T-helper 9 cell (primary cell): ENCODE data around the gene ARF4.
A peak's percentile ranks its signal among the peaks of the same experiment; 100 is the strongest.

Experiments
- DNase-seq: peaks from one replicate; pipeline ENCODE4 v3.0.0-alpha.2; 2020

ARF4 gene

DNA sequence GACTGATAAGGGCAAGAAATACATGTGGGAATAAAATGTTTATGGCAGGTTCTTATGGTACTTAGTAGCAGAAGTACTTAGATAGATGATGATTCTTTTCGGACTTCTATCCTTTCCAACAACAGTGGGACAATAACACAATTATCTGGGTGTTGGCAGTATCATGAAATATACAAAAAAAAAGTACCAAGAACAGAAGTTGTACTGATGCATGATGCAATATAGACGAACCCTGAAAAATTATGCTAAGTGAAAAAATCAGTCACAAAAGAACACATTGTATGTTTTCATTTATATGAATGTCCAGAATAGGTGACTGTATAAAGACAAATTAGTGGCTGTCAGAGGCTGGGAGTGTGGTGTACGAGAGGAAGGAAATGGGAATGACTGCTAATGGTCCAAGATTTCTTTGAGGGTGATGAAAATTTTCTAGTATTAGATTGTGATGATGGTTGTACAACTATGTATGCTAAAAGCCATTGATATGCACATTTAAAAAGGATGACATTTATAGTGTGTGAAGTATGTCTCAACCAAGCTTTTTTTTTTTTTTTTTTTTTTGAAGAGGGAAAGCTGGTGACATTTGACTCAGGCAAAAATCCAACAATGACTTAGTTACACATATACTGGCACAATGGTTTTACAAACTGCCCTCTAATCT lies 21.0 kb downstream of the ARF4 start:
- DNase-seq: no peak

DNA sequence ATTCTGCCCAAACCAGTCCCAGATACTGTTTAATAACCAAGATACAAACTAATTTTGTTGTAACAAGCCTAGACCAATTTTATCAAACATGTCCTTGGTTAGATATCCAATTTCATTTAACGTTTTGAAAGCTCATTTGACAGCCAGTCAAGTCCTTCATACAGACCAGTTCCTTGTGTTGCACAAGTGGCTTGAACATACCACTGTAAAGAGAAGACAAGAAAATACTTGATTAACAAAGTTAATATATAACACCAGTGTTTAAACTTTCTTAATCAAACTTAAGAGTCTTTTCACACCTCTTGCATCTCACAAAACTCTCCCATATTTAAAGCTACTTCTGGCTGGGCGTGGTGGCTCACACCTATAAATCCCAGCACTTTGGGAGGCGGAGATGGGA lies 25.0 kb downstream of the ARF4 start:
- no peak for DNase-seq

DNA sequence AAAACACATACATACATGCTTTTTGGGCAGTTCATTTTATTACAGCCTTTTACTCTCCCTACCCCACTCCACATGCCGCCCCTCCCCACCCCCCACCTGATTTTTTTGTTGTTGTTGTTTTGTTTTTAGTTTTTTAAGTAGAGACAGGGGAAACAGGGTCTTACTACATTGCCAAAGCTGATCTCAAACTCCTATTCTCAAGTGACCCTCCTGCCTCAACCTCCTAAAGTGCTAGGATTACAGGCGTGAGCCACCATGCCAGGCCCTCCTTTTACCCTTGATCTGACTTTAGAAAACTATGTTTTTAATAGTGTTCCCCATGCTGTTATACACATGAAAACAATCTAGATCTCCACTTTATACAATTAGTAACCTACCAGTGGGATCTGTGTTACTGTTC lies 26.3 kb downstream of the ARF4 start:
- DNase-seq: no peak

DNA sequence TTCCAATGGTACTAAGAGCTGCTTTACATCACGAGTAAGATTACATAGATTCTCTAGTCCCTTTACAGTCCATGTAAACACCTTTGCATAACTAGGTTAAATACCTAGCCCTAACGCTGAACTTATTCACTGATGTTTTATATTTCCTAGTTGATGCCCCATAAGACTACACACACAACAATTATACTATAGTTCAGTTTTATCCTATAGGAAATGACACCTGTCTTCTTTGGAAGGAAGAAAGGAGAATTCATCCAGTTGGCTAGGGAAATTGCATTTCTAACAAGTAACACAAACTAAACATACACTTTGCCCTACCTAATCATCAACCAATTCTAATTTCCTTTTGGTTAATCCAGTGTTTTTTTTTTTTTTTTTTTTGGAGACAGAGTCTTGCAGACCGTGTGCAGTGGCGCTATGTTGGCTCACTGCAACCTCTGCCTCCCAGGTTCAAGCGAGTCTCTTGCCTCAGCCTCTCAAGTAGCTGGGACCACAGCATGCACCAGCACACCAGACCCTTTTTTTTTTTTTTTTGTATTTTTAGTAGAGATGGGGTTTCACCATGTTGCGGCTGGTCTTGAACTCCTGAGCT lies 27.2 kb downstream of the ARF4 start:
- DNase-seq: no peak

DNA sequence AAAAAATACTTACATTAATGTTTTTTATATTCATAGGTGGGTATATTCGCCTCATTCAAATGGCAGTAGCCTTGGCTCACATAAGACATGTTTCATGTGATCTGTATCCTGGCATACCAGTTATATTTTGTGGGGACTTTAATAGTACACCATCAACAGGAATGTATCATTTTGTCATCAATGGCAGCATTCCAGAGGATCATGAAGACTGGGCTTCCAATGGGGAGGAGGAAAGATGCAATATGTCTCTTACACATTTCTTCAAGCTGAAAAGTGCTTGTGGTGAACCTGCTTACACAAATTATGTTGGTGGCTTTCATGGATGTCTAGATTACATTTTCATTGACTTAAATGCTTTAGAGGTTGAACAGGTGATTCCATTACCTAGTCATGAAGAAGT lies 37.6 kb downstream of the ARF4 start:
- no peak for DNase-seq

DNA sequence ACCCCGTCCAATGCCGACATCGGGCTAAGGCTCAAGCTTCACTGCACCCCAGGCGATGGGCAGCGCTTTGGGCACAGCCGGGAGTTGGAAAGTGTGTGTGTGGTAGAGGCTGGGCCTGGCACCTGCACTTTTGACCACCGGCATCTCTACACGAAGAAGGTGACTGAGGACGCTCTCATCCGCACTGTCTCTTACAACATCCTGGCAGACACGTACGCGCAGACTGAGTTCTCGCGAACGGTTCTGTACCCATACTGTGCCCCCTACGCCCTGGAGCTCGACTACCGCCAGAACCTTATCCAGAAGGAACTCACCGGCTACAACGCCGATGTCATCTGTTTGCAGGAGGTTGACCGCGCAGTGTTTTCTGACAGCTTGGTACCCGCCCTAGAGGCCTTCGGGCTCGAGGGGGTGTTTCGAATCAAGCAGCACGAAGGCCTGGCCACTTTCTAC lies 40.0 kb downstream of the ARF4 start:
- DNase-seq: peak; percentile 8

DNA sequence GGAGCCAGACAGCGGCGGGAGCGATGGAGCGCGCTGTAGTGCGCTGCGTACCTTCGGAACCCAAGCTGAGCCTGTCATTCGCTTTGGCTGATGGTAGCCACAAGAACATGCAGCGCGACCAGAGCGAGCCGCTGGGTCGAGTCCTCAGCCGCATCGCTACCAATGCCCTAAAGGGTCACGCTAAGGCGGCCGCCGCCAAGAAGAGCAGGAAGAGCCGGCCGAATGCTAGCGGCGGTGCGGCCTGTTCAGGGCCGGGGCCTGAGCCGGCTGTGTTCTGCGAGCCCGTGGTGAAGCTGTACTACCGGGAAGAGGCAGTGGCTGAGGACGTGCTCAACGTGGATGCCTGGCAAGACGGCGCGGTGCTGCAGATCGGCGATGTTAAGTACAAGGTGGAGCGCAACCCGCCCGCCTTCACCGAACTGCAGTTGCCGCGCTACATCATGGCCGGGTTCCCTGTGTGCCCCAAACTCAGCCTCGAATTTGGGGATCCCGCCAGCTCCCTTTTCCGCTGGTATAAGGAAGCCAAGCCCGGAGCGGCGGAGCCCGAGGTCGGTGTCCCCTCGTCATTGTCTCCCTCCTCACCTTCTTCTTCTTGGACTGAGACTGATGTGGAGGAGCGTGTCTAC lies 40.6 kb downstream of the ARF4 start:
- DNase-seq: peak; percentile 22

DNA sequence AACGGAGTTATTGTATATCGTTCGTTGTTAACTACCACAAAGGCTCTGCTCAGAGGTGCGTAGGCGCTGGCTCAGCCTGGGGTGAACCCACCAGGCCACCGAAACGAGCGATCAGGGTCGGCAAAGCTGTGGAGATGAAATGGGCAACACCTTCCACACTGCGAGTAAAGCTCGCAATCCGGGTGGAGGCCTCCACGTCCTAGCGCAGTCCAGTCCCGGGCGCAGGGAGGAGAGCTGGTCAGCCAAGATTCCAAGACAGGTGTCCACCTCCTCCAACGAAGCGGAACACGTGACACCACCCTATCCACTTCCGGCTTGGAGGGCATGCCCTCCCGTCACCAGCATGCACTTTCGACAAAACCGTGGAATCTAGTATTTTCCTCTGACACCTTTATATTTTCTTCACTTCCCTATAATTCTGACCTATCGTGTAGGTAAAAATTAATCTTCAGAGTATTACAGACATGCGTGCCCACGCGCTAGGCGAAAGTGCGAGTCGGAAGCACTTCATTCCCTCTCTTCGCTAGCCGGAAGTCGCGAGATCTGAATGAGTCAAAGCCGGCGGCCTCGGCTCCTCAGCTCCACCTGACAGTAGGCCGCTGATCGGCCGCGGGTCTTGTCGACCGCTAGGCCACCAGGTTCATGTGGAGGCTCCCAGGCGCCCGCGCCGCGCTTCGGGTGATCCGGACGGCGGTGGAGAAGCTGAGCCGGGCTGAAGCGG lies 41.2 kb downstream of the ARF4 start, which contains the start of gene PDE12:
Gene PDE12 (plus strand): TSS at position 537 of the 721 bp plus-strand sequence. CDS start 106 bp downstream, at position 643.
- DNase-seq: peak; percentile 67

DNA sequence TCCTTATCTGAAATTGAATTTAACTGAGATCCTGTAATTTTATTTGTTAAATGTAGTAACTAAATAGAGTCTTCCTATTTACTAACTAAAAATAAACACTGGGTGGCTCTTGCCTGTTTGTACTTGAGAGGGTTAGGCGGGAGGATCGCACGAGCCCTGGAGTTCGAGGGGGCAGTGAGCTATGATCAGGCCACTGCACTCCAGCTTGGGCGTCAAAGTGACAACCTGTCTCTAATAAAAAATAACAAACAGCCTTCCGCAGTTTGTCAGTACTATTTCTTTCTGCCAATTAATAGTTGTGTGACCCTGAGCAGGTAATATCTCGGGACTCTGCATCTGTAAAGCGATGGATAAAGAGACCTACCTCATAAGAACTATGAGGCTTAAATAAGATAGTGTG lies 41.8 kb downstream of the ARF4 start:
- DNase-seq: no peak

DNA sequence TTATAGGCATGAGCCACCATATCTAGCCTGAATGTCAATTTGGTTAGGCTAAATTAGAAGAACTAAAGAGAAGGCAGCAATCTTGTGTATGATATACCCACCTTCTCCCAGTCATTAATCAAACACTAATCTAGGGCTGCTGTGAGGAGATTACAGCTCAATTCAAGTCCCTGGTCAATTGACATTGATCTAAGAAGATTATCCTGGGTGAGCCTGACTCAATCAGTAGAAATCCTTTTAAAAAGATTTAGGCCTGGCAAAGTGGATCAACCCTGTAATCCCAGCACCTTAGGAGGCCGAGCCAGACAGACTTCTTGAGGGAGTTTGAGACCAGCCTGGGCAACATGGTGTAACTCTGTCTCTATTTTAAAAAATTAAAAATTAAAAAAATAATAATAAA lies 50.5 kb downstream of the ARF4 start:
- DNase-seq: no peak

DNA sequence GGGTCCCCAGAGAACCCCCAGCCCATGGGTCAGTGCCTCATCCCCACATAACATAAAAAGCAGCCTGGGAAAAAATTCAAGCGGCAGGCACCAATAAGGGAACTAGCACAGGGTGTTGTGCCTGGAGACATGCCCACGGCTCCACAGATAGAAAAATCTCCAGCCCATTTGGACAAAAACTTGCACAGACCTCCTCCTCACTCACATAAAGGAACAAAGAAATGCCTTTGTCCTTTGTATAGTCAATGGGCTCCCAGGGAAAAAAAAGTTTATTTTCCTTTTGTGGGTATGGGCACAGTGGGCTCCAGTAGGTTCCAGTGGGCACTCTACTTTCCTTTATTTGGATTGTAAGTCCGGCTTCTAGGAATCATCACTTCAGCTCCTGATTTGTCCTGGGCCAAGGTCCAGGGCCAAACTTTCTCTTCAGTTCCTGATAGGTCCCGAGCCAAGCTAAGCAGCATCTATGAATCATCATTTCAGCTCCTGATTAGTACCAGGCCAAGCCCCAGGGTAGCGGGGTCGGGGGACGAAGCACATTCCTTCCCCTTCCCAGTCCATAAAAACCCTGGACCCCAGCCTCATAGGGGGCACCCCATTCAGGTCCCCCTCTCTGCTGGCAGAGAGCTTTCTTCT lies 51.4 kb downstream of the ARF4 start:
- no peak for DNase-seq

DNA sequence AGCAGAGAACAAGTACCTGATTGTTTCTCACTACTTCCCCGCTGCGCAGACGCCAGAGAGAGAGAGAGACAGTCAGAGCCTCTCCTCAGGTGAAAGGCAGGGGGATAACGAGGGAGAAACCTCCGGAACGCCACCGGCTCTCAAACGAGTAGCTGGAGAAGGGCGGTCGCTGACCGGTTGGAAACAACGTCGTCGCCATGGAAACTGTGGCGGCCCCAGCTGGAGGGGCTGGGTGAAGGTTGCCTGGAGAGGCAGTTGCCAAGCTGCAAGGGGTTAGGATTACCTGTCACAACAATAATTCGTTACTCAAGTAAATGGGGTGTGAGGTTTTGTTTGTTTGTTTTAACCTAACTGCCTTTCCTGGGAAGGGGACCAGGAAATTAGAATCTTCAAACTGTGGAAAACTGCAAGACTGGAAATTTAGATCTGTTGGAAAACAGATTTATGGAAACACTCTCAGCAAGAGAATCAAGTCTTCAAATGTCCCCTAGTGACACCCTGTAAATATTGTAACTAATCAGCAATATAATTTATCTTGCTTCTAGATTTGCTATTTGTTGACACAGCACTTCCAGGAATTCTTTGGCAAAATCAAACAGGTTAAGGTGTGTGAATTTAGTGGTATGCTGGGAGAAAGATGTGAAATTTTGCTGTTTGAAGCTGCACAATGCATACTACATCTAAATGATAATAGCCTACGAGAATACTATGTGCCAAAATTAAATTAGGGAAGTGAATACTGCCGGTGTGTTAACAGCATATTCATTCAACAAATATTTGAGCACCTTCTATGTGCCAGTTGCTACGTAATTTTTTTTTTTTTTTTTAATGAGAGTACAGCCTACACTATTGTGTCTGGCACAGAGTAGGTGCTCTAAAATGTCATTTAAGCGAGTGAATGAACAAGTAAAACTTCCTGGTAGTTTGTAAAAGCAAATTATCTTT lies 52.7 kb downstream of the ARF4 start, which contains the start of gene DNAH12:
Gene DNAH12 (minus strand): TSS at position 164 of the 945 bp plus-strand sequence. CDS start 1,474 bp downstream, outside the sequence.
- DNase-seq: no peak

DNA sequence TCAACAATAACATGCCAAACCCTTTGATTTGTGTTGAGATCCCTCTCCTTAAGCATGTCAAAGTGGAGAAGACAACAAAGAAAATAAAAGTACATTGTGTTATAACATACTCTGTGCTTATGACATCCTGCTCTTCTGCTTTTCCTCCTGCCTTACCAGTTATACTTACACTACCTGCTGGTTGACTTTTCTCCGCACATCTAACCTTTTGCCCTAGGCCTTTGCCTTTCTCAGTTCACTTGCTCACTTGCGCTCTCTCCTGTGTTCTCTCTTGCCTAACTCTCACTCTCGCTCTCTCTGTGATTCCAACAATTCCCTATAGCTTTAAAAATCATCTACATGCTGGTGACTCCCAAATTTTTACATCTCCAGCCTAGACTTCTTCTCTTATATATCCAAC lies 58.7 kb downstream of the ARF4 start:
- DNase-seq: no peak

DNA sequence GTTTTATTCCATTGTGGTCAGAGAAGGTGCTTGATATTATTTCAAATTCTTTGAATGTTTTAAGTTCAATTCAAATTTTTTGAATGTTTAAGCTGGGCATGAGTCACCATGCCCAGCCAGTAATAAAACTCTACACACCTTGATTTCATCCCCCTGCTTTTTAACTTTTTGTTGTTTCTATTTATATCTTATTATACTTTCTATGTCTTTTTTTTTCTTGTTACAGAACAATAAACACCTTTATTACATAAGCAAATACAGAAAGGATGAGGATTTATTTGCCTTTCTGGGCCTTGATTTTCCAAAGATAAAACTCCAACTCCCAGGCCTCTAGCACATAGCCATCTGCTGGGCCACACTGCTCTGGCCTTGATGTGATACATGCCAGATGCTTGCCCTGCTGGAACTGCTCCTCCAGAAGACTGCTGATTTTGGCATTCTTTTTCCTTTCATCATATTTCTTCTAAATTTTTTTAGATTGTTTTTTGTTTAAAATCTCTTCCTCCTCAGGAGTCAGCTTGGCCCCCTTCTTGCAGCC lies 67.0 kb downstream of the ARF4 start:
- DNase-seq: no peak
